ENCODE measurements around the gene USP32. TPM values are rescaled to one million over a fixed set of nuclear protein-coding genes. Genes with fewer than 3 reads are reported as not detected.

Gene USP32
- total RNA-seq, 1 experiment from 2014 or later = 73.5 TPM

GRCh38 chr17:60348616-60349015, 43.3 kb downstream of the USP32 start:
- no peak overlapping the region for H3K27ac Mint-ChIP-seq
- no peaks in the 10 kb centered on the region for H3K27me3 Mint-ChIP-seq (ENCODE audit: low read depth)
- H3K9me3 Mint-ChIP-seq = no peaks in the 10 kb centered on the region
- Histone ChIP-seq H3K79me2 (ENCODE audit: insufficient read depth, low read length) (peaks cover 9% of the 10 kb centered on the region), H4K91ac (ENCODE audit: insufficient read length, low read depth, low read length) (no peak overlapping the region), H3K9me3 (ENCODE audit: control insufficient read depth, low read depth, low read length) (no peaks in the 10 kb centered on the region), H2BK5ac (ENCODE audit: insufficient read length, low read length) (no peak overlapping the region), H2AFZ (ENCODE audit: low read length) (no peak overlapping the region), H3K14ac (ENCODE audit: insufficient read depth, low read length) (no peak overlapping the region), H3T11ph (ENCODE audit: low read length) (no peak overlapping the region), H3K27me3 (ENCODE audit: insufficient read depth, low read length) (no peaks in the 10 kb centered on the region), H2BK12ac (ENCODE audit: insufficient read length, low read depth, low read length) (no peak overlapping the region), H4K20me1 (ENCODE audit: control insufficient read depth, insufficient read depth, insufficient read length) (no peaks in the 10 kb centered on the region), H2BK120ac (ENCODE audit: low read depth, low read length, poor library complexity, severe bottlenecking) (no peak overlapping the region), H4K8ac (replicated peaks; ENCODE audit: insufficient read length, low read depth, low read length) (no peak overlapping the region), H3K9ac (ENCODE audit: extremely low read depth, insufficient read length, low read length) (no peak overlapping the region), H3K23me2 (ENCODE audit: insufficient read length, low read depth, low read length, poor library complexity, severe bottlenecking) (no peaks in the 10 kb centered on the region), H3K4ac (ENCODE audit: low read depth, low read length) (no peak overlapping the region), H2BK15ac (ENCODE audit: low read depth, low read length) (no peak overlapping the region), H4K5ac (ENCODE audit: insufficient read length, low read depth, low read length) (no peak overlapping the region), H2BK20ac (ENCODE audit: low read depth, low read length, poor library complexity, severe bottlenecking) (no peak overlapping the region), H3K18ac (ENCODE audit: insufficient read length, low read depth, low read length) (no peak overlapping the region), H3K27ac (ENCODE audit: insufficient read length, low read depth, low read length) (no peak overlapping the region), H2AK5ac (ENCODE audit: insufficient read length, low read length) (no peak overlapping the region), H3K4me2 (ENCODE audit: insufficient read depth, insufficient read length, low read length) (no peak overlapping the region), H3K4me1 (ENCODE audit: insufficient read depth, low read length) (no peaks in the 10 kb centered on the region), H3K23ac (ENCODE audit: insufficient read length, low read depth, low read length) (no peak overlapping the region), H3K56ac (ENCODE audit: insufficient read length, low read depth, low read length) (no peak overlapping the region), H3K79me1 (ENCODE audit: insufficient read depth, low read depth, low read length, poor library complexity, severe bottlenecking) (peaks cover 12% of the 10 kb centered on the region)
- no peak for TF ChIP-seq CTCF (conservative IDR thresholded peaks at IDR 0.05)
- no peak overlapping the region for H3K4me3 Mint-ChIP-seq
- no peak for DNase-seq
- H3K36me3 Mint-ChIP-seq (ENCODE audit: insufficient read depth in 1 of 3, low read depth in 3 of 3) = peaks cover 0 to 15% (median 11%) of the 10 kb centered on the region in 3 experiments; a peak in 4 of 7 replicates
- WGBS (ENCODE audit: extremely low coverage, insufficient read length, low lambda C conversion rate) = no CpG with 5 or more reads among the region's 5 CpGs
- peaks cover 0 to 3% of the 10 kb centered on the region in 2 experiments; a peak in 1 of 4 replicates for H3K4me1 Mint-ChIP-seq
